Measurements from ENCODE around the gene AP2B1. TPM values are rescaled to one million over a fixed set of nuclear protein-coding genes. Genes with fewer than 3 reads are reported as not detected.

The AP2B1 gene
- total RNA-seq, 1 experiment from 2014 or later = 195 TPM

GRCh38 chr17:35578929-35579432 lies 8.1 kb upstream of the AP2B1 start:
- ChIA-PET POLR2A (interaction anchor here (0.6 to 1.9 kb wide), 7 partner anchors 8 to 413 kb away, joined by 3 to 17 read pairs (median 5); partner anchors contain the start of genes AP2B1 and TAF15), CTCF (interaction anchor here (0.8 to 3.7 kb wide), 10 partner anchors 8 to 459 kb away, joined by 3 to 31 read pairs (median 6); partner anchors contain the start of genes AP2B1 and RAD51D)
- Mint-ChIP-seq H3K9me3 (no peaks in the 10 kb centered on the region), H3K36me3 (no peaks in the 10 kb centered on the region), H3K4me1 (peaks cover 11% of the 10 kb centered on the region; the same call in 1 of the 2 replicates), H3K4me3 (peak overlapping the region; percentile 90), H3K27ac (peak overlapping the region; percentile 89), H3K27me3 (ENCODE audit: low read depth) (peaks cover 7% of the 10 kb centered on the region)
- TF ChIP-seq, protein P1, sequence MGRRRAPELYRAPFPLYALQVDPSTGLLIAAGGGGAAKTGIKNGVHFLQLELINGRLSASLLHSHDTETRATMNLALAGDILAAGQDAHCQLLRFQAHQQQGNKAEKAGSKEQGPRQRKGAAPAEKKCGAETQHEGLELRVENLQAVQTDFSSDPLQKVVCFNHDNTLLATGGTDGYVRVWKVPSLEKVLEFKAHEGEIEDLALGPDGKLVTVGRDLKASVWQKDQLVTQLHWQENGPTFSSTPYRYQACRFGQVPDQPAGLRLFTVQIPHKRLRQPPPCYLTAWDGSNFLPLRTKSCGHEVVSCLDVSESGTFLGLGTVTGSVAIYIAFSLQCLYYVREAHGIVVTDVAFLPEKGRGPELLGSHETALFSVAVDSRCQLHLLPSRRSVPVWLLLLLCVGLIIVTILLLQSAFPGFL (CRISPR knock-in tag; IDR thresholded peaks at IDR 0.05; ENCODE audit: borderline replicate concordance) = no peak
- no peak for TF ChIP-seq IRF2 (CRISPR knock-in tag; IDR thresholded peaks at IDR 0.05; ENCODE audit: borderline replicate concordance, low read depth)
- TF ChIP-seq MYBL2 (CRISPR knock-in tag; IDR thresholded peaks at IDR 0.05) = 0 out of 2 replicates have a peak, but pooled peaks have one; percentile 9
- no peak for TF ChIP-seq ZNF138 (CRISPR knock-in tag; conservative IDR thresholded peaks at IDR 0.05)
- no peak for TF ChIP-seq NFATC4 (CRISPR knock-in tag; IDR thresholded peaks at IDR 0.05)
- no peak for ATAC-seq
- DNase-seq (ENCODE audit: low spot score) = no peak

DNA sequence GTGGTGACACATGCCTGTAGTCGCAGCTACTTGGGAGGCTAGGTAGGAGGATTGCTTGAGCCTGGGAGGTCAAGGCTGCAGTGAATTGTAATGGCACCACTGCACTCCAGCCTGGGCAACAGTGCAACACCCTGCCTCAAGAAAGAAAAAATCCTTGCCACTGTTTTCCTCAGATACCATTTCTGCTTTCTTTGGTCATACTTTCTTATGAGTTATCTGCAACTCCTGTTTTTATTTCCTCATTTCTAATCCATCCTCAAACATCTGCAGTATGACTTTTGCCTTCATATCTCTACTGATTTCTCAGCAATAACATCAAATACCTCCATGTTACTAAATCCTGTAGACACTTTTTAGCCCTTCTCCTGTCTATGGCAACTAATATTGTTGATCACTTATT lies 3.1 kb upstream of the AP2B1 start:
- Mint-ChIP-seq H3K9me3 (no peaks in the 10 kb centered on the region), H3K27me3 (ENCODE audit: low read depth) (peaks cover 12% of the 10 kb centered on the region), H3K4me1 (peaks cover 17% of the 10 kb centered on the region), H3K4me3 (no peak overlapping the region), H3K27ac (no peak overlapping the region), H3K36me3 (peaks cover 4% of the 10 kb centered on the region; the same call in 1 of the 2 replicates)
- ChIA-PET CTCF (no interaction called here), POLR2A (no interaction called here)
- TF ChIP-seq TEAD1 (CRISPR knock-in tag; IDR thresholded peaks at IDR 0.05) = no peak
- no peak for TF ChIP-seq ZMAT4 (CRISPR knock-in tag; IDR thresholded peaks at IDR 0.05)
- TF ChIP-seq ATF1 (CRISPR knock-in tag; IDR thresholded peaks at IDR 0.05) = no peak
- TF ChIP-seq ZNF138 (CRISPR knock-in tag; conservative IDR thresholded peaks at IDR 0.05) = no peak
- TF ChIP-seq GRHL2 (CRISPR knock-in tag; IDR thresholded peaks at IDR 0.05; ENCODE audit: insufficient replicate concordance, severe bottlenecking) = no peak
- no peak for TF ChIP-seq ETV6 (CRISPR knock-in tag; IDR thresholded peaks at IDR 0.05)
- TF ChIP-seq SP1 (CRISPR knock-in tag; conservative IDR thresholded peaks at IDR 0.05) = no peak
- TF ChIP-seq, protein P2, sequence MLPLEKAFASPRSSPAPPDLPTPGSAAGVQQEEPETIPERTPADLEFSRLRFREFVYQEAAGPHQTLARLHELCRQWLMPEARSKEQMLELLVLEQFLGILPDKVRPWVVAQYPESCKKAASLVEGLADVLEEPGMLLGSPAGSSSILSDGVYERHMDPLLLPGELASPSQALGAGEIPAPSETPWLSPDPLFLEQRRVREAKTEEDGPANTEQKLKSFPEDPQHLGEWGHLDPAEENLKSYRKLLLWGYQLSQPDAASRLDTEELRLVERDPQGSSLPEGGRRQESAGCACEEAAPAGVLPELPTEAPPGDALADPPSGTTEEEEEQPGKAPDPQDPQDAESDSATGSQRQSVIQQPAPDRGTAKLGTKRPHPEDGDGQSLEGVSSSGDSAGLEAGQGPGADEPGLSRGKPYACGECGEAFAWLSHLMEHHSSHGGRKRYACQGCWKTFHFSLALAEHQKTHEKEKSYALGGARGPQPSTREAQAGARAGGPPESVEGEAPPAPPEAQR (CRISPR knock-in tag; IDR thresholded peaks at IDR 0.05) = no peak
- TF ChIP-seq, protein P3, sequence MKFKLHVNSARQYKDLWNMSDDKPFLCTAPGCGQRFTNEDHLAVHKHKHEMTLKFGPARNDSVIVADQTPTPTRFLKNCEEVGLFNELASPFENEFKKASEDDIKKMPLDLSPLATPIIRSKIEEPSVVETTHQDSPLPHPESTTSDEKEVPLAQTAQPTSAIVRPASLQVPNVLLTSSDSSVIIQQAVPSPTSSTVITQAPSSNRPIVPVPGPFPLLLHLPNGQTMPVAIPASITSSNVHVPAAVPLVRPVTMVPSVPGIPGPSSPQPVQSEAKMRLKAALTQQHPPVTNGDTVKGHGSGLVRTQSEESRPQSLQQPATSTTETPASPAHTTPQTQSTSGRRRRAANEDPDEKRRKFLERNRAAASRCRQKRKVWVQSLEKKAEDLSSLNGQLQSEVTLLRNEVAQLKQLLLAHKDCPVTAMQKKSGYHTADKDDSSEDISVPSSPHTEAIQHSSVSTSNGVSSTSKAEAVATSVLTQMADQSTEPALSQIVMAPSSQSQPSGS (CRISPR knock-in tag; IDR thresholded peaks at IDR 0.05; ENCODE audit: borderline replicate concordance, low read depth) = no peak
- no peak for TF ChIP-seq FOXP1 (CRISPR knock-in tag; IDR thresholded peaks at IDR 0.05; ENCODE audit: borderline replicate concordance)
- TF ChIP-seq, protein P4, sequence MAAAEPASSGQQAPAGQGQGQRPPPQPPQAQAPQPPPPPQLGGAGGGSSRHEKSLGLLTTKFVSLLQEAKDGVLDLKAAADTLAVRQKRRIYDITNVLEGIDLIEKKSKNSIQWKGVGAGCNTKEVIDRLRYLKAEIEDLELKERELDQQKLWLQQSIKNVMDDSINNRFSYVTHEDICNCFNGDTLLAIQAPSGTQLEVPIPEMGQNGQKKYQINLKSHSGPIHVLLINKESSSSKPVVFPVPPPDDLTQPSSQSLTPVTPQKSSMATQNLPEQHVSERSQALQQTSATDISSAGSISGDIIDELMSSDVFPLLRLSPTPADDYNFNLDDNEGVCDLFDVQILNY (CRISPR knock-in tag; IDR thresholded peaks at IDR 0.05) = no peak
- TF ChIP-seq FOXK1 (CRISPR knock-in tag; IDR thresholded peaks at IDR 0.05) = no peak
- TF ChIP-seq SMAD3 (CRISPR knock-in tag; IDR thresholded peaks at IDR 0.05; ENCODE audit: borderline replicate concordance) = no peak
- TF ChIP-seq E2F1 (CRISPR knock-in tag; IDR thresholded peaks at IDR 0.05) = no peak
- no peak for TF ChIP-seq ZNF263 (CRISPR knock-in tag; IDR thresholded peaks at IDR 0.05; ENCODE audit: low read depth)
- ATAC-seq (no peak), DNase-seq (ENCODE audit: low spot score) (no peak)
